SK-N-SH treated with all-trans-retinoic acid at 6 μM for 48 hours (cell line): ENCODE results near the gene TRIM16.
"Not testable (repeated sequence)": the region's sequence is repeated elsewhere in the genome, so short reads cannot be mapped to it uniquely, and the experiment has no call there.

Experiments used
- PPARA ChIP-seq: fragments of 250-450 bp; sonication (Bioruptor Pico); IDR thresholded peaks from 2 replicates; pipeline ENCODE4 v1.5.0; 2020; ENCODE audit warnings: mild to moderate bottlenecking, borderline replicate concordance
- ZC3H10 ChIP-seq: fragments of 250-450 bp; sonication (Bioruptor Pico); IDR thresholded peaks from 2 replicates; pipeline ENCODE4 v1.5.1; 2021; ENCODE audit warnings: mild to moderate bottlenecking, moderate library complexity
- ZFP30 ChIP-seq: fragments of 450-650 bp; formaldehyde crosslinking; IDR thresholded peaks from 2 replicates; pipeline ENCODE4 v1.5.0; 2022; ENCODE audit warnings: mild to moderate bottlenecking, moderate library complexity
- ZNF70 ChIP-seq: fragments of 450-650 bp; formaldehyde crosslinking; IDR thresholded peaks from 2 replicates; pipeline ENCODE4 v1.5.0; 2020; ENCODE audit warnings: mild to moderate bottlenecking, moderate library complexity
- TF ChIP-seq, protein P1 (sequence below): fragments of 250-450 bp; sonication (Bioruptor Pico); IDR thresholded peaks from 2 replicates; pipeline ENCODE4 v1.5.1; 2021; ENCODE audit warnings: mild to moderate bottlenecking, moderate library complexity
- TF ChIP-seq, protein P2 (sequence below): fragments of 250-450 bp; sonication (Bioruptor Pico); IDR thresholded peaks from 2 replicates; pipeline ENCODE4 v1.8.0; 2020; ENCODE audit warnings: mild to moderate bottlenecking, moderate library complexity, borderline replicate concordance
- TF ChIP-seq, protein P3 (sequence below): fragments of 250-450 bp; sonication (Bioruptor Pico); IDR thresholded peaks from 2 replicates; pipeline ENCODE4 v1.5.1; 2020; ENCODE audit warnings: low read depth, mild to moderate bottlenecking, moderate library complexity
- TF ChIP-seq, protein P4 (sequence below): fragments of 250-450 bp; sonication (Bioruptor Pico); IDR thresholded peaks from 2 replicates; pipeline ENCODE4 v1.5.0; 2020; ENCODE audit warnings: mild to moderate bottlenecking, moderate library complexity

DNA sequence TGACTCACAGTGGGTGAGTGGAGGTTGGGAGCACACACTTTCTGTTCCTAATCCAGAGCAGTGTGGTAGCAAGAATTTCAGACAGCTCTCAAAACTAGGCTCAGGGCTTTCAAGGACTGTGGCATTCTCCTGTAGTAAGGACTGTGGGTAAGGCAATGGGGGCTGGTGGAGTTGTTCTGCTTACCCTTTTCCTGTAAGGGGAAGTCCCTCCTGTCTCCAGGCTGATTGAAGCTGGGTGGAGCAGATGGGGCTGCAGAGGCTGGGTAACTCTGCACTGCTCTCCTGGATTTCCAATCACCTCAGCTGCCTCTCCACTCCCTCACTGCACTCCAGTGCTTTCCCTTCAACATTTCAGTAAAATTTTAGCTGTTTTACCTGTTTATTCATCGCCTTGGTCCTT is 3.4 kb upstream of the TRIM16 start:
- not testable (repeated sequence) for TF ChIP-seq ZNF70; PPARA (CRISPR knock-in tag); ZC3H10 (CRISPR knock-in tag); ZFP30 (CRISPR knock-in tag)
- TF ChIP-seq, protein P1, sequence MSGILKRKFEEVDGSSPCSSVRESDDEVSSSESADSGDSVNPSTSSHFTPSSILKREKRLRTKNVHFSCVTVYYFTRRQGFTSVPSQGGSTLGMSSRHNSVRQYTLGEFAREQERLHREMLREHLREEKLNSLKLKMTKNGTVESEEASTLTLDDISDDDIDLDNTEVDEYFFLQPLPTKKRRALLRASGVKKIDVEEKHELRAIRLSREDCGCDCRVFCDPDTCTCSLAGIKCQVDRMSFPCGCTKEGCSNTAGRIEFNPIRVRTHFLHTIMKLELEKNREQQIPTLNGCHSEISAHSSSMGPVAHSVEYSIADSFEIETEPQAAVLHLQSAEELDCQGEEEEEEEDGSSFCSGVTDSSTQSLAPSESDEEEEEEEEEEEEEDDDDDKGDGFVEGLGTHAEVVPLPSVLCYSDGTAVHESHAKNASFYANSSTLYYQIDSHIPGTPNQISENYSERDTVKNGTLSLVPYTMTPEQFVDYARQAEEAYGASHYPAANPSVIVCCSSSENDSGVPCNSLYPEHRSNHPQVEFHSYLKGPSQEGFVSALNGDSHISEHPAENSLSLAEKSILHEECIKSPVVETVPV (CRISPR knock-in tag), result not testable (repeated sequence)
- TF ChIP-seq, protein P2, sequence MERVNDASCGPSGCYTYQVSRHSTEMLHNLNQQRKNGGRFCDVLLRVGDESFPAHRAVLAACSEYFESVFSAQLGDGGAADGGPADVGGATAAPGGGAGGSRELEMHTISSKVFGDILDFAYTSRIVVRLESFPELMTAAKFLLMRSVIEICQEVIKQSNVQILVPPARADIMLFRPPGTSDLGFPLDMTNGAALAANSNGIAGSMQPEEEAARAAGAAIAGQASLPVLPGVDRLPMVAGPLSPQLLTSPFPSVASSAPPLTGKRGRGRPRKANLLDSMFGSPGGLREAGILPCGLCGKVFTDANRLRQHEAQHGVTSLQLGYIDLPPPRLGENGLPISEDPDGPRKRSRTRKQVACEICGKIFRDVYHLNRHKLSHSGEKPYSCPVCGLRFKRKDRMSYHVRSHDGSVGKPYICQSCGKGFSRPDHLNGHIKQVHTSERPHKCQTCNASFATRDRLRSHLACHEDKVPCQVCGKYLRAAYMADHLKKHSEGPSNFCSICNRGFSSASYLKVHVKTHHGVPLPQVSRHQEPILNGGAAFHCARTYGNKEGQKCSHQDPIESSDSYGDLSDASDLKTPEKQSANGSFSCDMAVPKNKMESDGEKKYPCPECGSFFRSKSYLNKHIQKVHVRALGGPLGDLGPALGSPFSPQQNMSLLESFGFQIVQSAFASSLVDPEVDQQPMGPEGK (CRISPR knock-in tag), result not testable (repeated sequence)
- TF ChIP-seq, protein P3, sequence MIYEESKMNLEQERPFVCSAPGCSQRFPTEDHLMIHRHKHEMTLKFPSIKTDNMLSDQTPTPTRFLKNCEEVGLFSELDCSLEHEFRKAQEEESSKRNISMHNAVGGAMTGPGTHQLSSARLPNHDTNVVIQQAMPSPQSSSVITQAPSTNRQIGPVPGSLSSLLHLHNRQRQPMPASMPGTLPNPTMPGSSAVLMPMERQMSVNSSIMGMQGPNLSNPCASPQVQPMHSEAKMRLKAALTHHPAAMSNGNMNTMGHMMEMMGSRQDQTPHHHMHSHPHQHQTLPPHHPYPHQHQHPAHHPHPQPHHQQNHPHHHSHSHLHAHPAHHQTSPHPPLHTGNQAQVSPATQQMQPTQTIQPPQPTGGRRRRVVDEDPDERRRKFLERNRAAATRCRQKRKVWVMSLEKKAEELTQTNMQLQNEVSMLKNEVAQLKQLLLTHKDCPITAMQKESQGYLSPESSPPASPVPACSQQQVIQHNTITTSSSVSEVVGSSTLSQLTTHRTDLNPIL (CRISPR knock-in tag), result not testable (repeated sequence)
- TF ChIP-seq, protein P4, sequence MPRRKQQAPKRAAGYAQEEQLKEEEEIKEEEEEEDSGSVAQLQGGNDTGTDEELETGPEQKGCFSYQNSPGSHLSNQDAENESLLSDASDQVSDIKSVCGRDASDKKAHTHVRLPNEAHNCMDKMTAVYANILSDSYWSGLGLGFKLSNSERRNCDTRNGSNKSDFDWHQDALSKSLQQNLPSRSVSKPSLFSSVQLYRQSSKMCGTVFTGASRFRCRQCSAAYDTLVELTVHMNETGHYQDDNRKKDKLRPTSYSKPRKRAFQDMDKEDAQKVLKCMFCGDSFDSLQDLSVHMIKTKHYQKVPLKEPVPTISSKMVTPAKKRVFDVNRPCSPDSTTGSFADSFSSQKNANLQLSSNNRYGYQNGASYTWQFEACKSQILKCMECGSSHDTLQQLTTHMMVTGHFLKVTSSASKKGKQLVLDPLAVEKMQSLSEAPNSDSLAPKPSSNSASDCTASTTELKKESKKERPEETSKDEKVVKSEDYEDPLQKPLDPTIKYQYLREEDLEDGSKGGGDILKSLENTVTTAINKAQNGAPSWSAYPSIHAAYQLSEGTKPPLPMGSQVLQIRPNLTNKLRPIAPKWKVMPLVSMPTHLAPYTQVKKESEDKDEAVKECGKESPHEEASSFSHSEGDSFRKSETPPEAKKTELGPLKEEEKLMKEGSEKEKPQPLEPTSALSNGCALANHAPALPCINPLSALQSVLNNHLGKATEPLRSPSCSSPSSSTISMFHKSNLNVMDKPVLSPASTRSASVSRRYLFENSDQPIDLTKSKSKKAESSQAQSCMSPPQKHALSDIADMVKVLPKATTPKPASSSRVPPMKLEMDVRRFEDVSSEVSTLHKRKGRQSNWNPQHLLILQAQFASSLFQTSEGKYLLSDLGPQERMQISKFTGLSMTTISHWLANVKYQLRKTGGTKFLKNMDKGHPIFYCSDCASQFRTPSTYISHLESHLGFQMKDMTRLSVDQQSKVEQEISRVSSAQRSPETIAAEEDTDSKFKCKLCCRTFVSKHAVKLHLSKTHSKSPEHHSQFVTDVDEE, result not testable (repeated sequence)
